GM19238 (cell line): ENCODE data around the gene RAI14.

Source experiments
- DNase-seq: peaks from one replicate; pipeline ENCODE4 v3.0.0; 2011; ENCODE audit warnings: low spot score; ENCODE audit not compliant: insufficient read length

Gene RAI14

DNA sequence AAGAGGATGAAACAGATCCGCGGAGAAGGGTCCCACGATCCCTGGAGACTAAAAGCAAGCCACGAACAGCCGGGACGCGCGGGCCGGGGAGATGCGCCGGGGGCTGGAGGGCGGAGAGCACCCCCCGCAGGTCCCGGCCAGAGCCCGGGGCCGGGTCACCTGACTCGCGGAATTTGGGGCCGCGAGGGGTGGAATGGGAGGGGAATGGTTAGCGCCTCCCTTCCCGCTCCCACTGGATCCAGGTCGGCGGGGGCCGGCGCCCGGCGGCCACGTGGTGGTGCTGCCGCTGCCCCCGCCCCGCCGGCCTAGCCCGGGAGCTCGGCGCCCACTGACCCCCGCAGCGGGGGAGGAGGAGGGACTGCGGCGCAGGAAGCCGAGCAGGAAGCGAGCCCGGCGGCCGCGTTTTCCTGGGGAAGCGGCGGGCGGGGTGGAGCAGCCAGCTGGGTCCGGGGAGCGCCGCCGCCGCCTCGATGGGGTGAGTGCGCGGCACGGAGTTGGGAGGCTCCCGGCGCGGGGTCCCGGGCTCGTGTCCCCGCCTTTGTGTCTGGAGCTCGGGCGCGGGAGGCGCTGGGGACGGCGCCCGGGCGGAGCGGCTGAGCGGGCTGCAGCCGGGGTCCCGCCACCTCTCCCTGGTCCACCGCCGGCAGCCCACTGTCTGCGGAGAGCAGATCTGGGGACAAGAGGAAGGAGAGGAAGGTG is at the start of gene RAI14:
Gene RAI14 (plus strand): TSS at position 328 of the 699 bp plus-strand sequence. CDS start 30,592 bp downstream, outside the sequence.
- no peak for DNase-seq

DNA sequence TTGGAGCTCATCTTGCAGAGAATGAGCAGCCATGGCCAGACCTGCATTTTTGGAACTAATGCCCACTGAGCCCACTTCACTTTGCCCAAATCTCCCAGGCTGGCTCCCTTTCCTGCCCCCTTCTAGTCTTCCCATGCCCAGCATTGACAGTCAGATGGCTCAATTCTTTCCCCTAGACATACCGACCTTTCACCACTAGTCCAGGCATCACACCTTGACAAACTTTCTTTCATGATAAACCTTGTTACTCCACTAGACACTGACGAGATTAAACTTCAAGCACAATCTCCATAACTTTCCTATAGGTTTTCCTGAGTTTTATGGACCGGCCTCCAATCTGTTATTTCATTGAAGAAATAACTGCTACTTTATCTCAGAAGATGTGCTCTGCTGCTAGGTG is 47.8 kb upstream of the RAI14 start:
- no peak for DNase-seq

DNA sequence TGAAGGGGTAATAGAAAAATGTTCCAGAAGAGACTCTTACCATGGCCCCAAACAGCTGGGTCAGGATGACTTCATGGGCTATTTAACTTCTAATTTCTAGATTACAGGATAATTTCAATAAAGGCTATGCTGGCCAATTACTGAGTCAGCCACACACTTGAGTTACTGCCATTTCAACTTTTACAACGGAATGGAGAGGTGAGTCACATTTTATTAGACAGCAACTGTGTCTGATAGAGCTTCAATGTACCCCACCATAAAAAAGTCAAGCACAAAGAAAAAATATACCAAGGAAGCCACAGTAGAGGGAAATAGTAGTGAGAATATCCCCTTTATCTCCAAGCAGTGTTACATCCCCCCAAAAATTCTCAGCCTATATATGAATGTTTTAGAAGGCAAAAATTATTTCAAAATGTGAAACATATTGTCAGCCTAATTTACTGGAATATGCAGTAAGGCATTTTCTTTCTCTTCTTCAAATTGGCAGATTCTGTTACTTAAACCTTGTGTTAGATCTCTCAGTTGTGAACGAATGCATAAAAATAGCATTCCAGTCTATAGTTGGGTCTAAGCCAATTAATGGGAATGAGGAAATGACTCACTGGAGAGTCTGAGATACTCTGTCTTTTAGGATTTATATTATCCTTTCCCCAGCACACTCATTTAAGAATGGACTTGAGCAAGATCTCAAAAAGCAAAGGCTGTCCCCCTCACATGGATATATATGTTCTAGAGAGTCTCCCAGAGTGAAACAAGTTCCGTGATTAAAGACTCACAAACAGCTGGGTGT is 47.1 kb upstream of the RAI14 start:
- no peak for DNase-seq

DNA sequence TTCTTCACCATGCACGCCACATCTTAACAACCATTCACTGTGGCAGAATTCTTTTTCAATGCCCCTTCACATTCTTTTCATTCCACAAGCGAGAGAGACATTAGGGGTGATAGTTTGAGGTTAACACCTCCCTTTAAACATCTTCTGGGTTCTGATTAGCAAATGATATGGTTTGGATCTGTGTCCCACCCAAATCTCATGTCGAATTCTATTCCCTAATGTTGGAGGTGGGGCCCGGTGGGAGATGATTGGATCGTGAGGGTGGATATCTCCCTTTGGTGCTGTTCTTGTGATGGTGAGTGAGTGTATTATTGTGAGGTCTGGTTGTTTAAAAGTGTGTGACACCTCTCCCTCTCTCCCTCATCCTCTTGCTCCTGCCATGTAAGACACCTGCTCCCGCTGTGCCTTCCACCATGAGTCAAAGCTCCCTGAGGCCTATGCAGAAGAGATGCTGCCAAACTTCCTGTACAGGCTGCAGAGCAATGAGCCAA is 46.1 kb upstream of the RAI14 start:
- DNase-seq: no peak

GRCh38 chr5:34610546-34610945 is 45.6 kb upstream of the RAI14 start:
- DNase-seq: no peak

- DNase-seq: no peak
Measured at GRCh38 chr5:34611464-34612415, 44.4 kb upstream of the RAI14 start.

GRCh38 chr5:34616651-34617050 is 39.5 kb upstream of the RAI14 start:
- DNase-seq: no peak

DNA sequence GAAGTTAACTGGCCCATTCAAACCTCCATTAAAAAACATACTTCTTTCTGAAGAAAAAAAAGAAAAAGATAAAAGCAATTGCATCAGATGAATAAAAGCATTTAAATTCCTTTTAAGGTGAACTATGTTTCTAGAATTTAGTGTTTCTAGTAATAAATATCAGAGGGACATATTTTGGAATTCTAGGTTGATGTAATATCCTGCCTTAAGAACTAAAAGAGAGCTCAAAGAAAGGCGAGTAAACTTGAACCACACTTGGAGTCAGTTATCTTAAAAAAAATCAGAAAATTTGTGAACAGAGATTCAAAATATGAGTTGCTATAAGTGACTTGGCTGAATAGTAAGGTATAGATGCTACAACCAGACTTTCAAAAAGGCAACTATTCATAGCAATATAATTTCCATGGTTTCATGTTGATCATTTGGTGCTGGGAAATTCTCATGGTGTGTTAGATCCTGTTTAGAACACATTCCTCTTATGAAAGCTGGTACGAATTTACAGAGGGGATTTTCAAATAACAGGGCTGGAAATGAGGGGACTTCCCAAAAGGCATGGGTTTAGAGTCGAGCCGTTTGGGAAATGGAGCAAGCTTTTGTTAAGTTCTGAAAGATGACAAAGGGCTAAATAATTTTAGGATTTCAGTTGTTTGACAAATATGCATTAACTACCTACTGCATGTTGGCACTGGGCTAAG is 37.6 kb upstream of the RAI14 start:
- no peak for DNase-seq

GRCh38 chr5:34620185-34620584 is 35.9 kb upstream of the RAI14 start:
- no peak for DNase-seq

DNA sequence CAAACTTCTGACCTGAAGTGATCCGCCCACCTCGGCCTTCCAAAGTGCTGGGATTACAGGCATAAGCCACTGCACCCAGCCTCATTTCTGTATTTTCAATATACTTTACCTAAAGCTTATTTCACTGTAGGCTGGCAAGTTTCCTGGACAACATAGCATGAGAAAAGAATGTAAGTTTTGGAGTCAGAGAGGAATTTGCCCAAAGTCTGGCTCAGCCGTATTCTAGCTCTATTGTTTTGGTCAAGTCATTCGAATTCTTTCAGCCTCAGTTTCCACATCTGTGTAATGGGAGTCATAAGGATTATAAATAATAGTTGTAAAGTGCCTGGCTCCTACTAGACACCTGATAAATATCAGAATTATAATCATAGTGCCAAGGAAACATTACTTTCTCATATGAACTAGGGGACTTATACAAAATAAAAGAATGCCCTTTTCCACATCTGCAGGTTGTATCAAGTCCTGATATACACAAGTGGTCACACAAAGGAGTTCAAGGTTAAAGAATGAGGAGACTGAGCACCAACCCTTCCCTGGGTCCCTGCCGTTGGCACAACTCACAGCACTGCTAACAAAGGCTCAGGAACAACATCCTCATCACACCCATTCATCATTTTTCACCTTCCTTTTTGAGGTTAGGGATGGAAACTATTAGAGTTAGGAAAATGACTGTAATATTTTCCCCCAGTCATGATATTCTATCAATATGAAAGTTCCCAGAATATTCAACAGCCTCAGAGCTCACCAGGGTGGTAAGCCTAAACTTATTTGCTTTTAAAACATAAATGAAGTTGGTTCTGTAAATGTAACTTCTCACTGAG is 34.6 kb upstream of the RAI14 start:
- DNase-seq: no peak

GRCh38 chr5:34622098-34622400 is 34.1 kb upstream of the RAI14 start:
- DNase-seq: no peak

DNA sequence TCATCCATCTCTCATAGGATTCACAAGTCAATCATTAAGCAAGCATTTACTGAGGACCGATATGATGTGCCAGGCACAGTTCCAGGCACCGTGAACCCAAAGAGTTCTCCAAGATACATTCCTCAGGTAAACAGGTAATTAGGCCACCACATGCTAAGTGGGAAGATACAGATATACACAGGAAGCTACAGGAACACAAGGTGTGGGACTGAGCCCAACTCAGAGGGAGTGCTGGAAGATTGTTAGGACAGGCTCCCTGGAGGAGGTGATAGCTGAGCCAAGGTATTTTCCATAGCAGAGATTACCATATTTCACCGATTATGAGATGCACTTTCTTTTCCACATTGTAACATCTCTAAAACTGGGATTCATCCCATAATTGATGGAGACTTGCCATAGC is 31.4 kb upstream of the RAI14 start:
- DNase-seq: no peak

GRCh38 chr5:34625246-34625645 is 30.9 kb upstream of the RAI14 start:
- DNase-seq: no peak

DNA sequence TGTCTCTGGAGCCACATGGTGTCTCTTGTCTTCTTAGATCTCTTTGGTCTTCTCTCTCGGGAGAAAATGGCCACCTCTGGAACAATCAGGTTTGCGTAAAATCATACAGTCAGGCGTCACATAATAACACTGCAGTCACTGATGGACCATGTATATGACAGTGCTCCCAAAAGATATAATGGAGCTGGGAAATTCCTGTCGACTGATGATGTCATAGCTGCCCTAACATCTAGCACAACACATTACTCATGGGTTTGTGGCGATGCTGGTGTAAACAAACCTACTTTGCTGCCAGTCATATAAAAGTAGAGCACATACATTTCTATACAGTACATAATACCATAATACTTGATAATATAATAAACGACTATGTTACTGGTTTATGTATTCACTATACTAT is 30.1 kb upstream of the RAI14 start:
- DNase-seq: no peak

DNA sequence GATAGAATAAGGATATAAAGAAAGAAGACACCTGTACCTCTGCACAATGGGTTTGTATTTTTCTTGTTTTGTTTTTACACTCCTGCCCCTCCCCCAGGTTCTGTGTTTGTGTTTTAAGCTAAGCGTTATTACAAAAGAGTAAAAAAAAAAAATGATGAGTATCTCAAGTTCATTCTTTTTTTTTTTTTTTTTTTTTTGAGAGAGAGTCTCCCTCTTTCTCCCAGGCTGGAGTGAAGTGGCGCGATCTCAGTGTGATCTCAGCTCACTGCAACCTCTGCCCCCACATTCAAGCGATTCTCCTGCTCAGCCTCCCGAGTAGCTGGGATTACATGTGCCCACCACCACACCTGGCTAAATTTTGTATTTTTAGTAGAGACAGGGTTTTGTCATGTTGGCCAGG is 29.4 kb upstream of the RAI14 start:
- DNase-seq: no peak

- no peak for DNase-seq
Measured at GRCh38 chr5:34627794-34628193, 28.3 kb upstream of the RAI14 start.

- DNase-seq: no peak
Measured at GRCh38 chr5:34628373-34628772, 27.8 kb upstream of the RAI14 start.

GRCh38 chr5:34630596-34630995 is 25.5 kb upstream of the RAI14 start:
- DNase-seq: no peak

GRCh38 chr5:34632807-34633422 is 23.2 kb upstream of the RAI14 start:
- no peak for DNase-seq
